ENCODE data around the gene HBEGF. TPM values are rescaled to one million over a fixed set of nuclear protein-coding genes. Genes with fewer than 3 reads are reported as not detected.

HBEGF gene
- total RNA-seq, 4 donors from 2014 or later: 5.8 to 13.0 (median 12.6) TPM

DNA sequence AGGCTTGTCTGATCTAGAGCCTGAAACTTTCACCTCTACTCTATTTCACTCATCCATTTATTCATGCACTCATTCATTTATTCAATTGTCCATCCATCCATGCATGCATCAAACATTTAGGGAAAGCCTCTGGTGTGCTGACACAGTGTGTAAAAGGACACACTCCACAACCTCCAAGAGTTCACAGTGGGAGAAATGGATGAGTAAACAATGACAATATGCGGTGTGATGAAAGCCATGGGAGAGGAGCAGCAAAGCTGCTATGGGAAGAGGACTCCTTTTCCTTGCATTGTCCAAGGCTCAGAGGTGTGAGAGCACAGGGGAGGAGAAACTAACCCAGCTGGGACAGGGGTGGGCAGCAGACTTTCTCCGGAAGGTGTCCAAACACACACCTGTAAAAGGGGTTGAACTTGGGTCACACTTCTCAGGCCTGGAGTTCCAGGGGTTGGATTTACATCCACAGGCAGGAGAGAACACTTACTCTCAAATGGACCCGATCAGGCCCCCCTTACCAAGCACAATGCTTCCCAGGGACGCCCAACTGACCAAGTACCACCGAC lies 22.3 kb downstream of the HBEGF start:
- no peaks in the 10 kb centered on the region for H3K27me3 ChIP-seq
- H3K36me3 ChIP-seq: no peaks in the 10 kb centered on the region
- H3K27ac ChIP-seq: peak overlapping the region; percentile 91 to 94 (median 93)
- intact Hi-C loops (cut with DNase I): no loop called here
- H3K9me3 ChIP-seq: no peaks in the 10 kb centered on the region
- no peak overlapping the region for H3K4me3 ChIP-seq (replicated peaks in 1 of 3)
- peaks cover 43 to 54% of the 10 kb centered on the region in 2 donors for H3K4me1 ChIP-seq
- WGBS, 2 donors: 66 to 72% methylated on average over 5 of the region's 5 CpGs
- TF ChIP-seq, protein P1, sequence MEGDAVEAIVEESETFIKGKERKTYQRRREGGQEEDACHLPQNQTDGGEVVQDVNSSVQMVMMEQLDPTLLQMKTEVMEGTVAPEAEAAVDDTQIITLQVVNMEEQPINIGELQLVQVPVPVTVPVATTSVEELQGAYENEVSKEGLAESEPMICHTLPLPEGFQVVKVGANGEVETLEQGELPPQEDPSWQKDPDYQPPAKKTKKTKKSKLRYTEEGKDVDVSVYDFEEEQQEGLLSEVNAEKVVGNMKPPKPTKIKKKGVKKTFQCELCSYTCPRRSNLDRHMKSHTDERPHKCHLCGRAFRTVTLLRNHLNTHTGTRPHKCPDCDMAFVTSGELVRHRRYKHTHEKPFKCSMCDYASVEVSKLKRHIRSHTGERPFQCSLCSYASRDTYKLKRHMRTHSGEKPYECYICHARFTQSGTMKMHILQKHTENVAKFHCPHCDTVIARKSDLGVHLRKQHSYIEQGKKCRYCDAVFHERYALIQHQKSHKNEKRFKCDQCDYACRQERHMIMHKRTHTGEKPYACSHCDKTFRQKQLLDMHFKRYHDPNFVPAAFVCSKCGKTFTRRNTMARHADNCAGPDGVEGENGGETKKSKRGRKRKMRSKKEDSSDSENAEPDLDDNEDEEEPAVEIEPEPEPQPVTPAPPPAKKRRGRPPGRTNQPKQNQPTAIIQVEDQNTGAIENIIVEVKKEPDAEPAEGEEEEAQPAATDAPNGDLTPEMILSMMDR (IDR thresholded peaks at IDR 0.05): no peak
- TF ChIP-seq POLR2A (IDR thresholded peaks at IDR 0.05): no peak
- DNase-seq: no peak

- Histone ChIP-seq H3K27ac (peak overlapping the region; percentile 91 to 94 (median 93)), H3K36me3 (no peaks in the 10 kb centered on the region), H3K4me1 (peaks cover 43 to 61% of the 10 kb centered on the region in 2 donors), H3K27me3 (no peaks in the 10 kb centered on the region), H3K9me3 (no peaks in the 10 kb centered on the region), H3K4me3 (replicated peaks in 1 of 3) (no peak overlapping the region)
- intact Hi-C loops (cut with DNase I): no loop called here
- WGBS, 2 donors: 23 to 31% methylated on average over 6 to 9 of the region's 9 CpGs
- peak; percentile 81 to 88 for DNase-seq
- TF ChIP-seq POLR2A (IDR thresholded peaks at IDR 0.05): peak; percentile 24 to 40
- TF ChIP-seq, protein P1 (IDR thresholded peaks at IDR 0.05): no peak
Measured at GRCh38 chr5:140322751-140323731, 23.4 kb downstream of the HBEGF start.

GRCh38 chr5:140321796-140322195 lies 24.6 kb downstream of the HBEGF start:
- H3K36me3 ChIP-seq: no peaks in the 10 kb centered on the region
- H3K9me3 ChIP-seq: no peaks in the 10 kb centered on the region
- no peak for TF ChIP-seq POLR2A (IDR thresholded peaks at IDR 0.05)
- TF ChIP-seq, protein P1 (IDR thresholded peaks at IDR 0.05): no peak
- H3K4me1 ChIP-seq: peaks cover 40 to 60% of the 10 kb centered on the region in 2 donors
- WGBS, 2 donors: 75 to 98% methylated on average over 2 of the region's 2 CpGs
- H3K27me3 ChIP-seq: no peaks in the 10 kb centered on the region
- intact Hi-C loops (cut with DNase I): no loop called here
- DNase-seq: no peak
- no peak overlapping the region for H3K4me3 ChIP-seq (replicated peaks in 1 of 3)
- H3K27ac ChIP-seq: peak overlapping the region in 2 of 3 donors; percentile 93 to 94

GRCh38 chr5:140319833-140320232 lies 26.6 kb downstream of the HBEGF start:
- Histone ChIP-seq H3K36me3 (no peaks in the 10 kb centered on the region), H3K9me3 (no peaks in the 10 kb centered on the region), H3K27ac (no peak overlapping the region), H3K4me1 (peaks cover 36 to 56% of the 10 kb centered on the region in 2 donors), H3K4me3 (replicated peaks in 1 of 3) (no peak overlapping the region), H3K27me3 (no peaks in the 10 kb centered on the region)
- TF ChIP-seq, protein P1 (IDR thresholded peaks at IDR 0.05): no peak
- intact Hi-C loops (cut with DNase I): no loop called here
- no peak for DNase-seq
- 92 to 100% methylated on average over 1 of the region's 1 CpG for WGBS, 2 donors

DNA sequence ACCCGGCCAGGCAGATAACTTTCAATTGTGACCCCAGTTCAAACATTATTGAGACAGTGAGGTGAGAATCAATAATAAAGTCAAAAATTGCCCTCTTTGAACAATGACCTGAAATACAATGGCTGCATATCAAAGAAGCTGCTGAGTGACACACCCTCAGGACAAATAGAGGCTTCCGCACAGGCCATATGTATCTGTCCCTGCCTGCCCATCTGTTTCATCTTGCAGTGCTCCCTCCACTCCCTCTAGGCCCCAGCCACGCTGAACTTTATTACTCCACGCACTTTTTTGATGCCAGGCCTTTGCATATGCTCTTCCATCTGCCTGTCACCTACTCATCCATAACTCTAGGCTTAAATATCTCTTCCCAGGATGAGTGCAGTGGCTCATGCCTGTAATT lies 27.6 kb downstream of the HBEGF start:
- 90 to 97% methylated on average over 4 of the region's 4 CpGs for WGBS, 2 donors
- Histone ChIP-seq H3K36me3 (no peaks in the 10 kb centered on the region), H3K27me3 (no peaks in the 10 kb centered on the region), H3K9me3 (no peaks in the 10 kb centered on the region), H3K4me1 (peaks cover 26 to 49% of the 10 kb centered on the region in 2 donors), H3K27ac (peak overlapping the region in 2 of 3 donors; percentile 37 to 57), H3K4me3 (replicated peaks in 1 of 3) (no peak overlapping the region)
- intact Hi-C loops (cut with DNase I): no loop called here
- no peak for DNase-seq
- TF ChIP-seq, protein P1 (IDR thresholded peaks at IDR 0.05): no peak
- no peak for TF ChIP-seq POLR2A (IDR thresholded peaks at IDR 0.05)

Data from thyroid gland (tissue), 4 donors.